WERI-Rb-1 (cell line): ENCODE results near the gene AFG3L2.

Experiments used
- DNase-seq: peaks from one replicate; pipeline ENCODE4 v3.0.0-alpha.2; 2020
- H3K27ac ChIP-seq: fragments of 250-450 bp; sonication (Bioruptor Pico); 2 replicates; pipeline ENCODE4 v1.5.1; 2020; ENCODE audit warnings: mild to moderate bottlenecking, moderate library complexity
- H3K27me3 ChIP-seq: fragments of 250-450 bp; sonication (Bioruptor Pico); 2 replicates; pipeline ENCODE4 v1.5.1; 2021; ENCODE audit warnings: mild to moderate bottlenecking, low read depth, moderate library complexity; ENCODE audit not compliant: insufficient read depth, severe bottlenecking
- H3K36me3 ChIP-seq: fragments of 250-450 bp; sonication (Bioruptor Pico); 2 replicates; pipeline ENCODE4 v1.5.1; 2020; ENCODE audit warnings: mild to moderate bottlenecking, moderate library complexity
- H3K4me3 ChIP-seq: 2 replicates; pipeline ENCODE4 v1.5.1; 2011; ENCODE audit warnings: low read depth, mild to moderate bottlenecking, control low read depth, low read length
- H3K9me3 ChIP-seq: fragments of 250-450 bp; sonication (Bioruptor Pico); 2 replicates; pipeline ENCODE4 v1.5.1; 2021; ENCODE audit warnings: mild to moderate bottlenecking, moderate library complexity; ENCODE audit not compliant: severe bottlenecking
- TF ChIP-seq, protein P1 (sequence below): IDR thresholded peaks from 2 replicates; pipeline ENCODE4 v1.5.1; 2011; ENCODE audit warnings: low read depth, mild to moderate bottlenecking, control low read depth, inconsistent platforms, low read length

The AFG3L2 gene

DNA sequence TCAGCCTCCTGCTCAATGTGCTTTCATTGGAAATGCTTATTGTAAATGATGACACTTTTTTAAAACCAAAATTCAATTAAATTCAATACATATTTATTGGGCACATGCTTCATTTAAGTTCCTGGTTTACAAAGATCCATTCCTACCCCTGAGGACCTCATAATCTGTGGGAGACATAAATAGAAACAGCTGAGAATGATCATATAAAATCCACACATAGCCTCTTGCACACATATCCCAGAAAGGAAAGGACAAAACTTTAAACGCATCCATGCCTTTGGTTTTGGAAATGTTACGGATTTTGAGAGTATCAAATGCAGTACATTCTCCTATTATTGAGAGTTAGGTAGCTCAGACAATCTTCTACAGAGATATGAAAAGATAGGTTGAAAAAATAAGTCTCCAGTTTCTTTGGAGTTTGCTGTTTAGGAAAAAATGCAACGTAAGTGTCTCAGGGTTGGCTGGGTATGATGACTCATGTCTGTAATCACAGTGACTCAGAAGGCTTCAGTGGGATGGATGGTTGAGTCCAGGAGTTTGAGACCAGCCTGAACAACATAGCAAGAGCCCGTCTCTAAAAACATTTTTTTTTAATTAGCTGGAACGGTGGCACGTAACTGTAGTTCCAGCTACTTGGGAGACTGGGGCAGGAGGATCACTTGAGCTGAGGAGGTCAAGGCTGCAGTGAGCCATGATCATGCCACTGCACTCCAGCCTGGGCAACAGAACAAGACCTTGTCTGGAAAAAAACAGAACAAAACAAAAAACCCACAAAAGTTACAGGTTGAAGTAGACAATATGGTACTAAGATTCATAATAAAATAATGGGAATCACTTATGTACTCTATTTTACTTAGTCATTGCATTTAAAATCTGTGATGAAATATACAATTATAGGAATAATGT lies 26.8 kb upstream of the AFG3L2 start:
- Histone ChIP-seq H3K9me3 (no peaks in the 10 kb centered on the region), H3K27ac (no peak overlapping the region), H3K4me3 (no peak overlapping the region), H3K36me3 (no peaks in the 10 kb centered on the region), H3K27me3 (no peaks in the 10 kb centered on the region)
- DNase-seq = no peak
- TF ChIP-seq, protein P1, sequence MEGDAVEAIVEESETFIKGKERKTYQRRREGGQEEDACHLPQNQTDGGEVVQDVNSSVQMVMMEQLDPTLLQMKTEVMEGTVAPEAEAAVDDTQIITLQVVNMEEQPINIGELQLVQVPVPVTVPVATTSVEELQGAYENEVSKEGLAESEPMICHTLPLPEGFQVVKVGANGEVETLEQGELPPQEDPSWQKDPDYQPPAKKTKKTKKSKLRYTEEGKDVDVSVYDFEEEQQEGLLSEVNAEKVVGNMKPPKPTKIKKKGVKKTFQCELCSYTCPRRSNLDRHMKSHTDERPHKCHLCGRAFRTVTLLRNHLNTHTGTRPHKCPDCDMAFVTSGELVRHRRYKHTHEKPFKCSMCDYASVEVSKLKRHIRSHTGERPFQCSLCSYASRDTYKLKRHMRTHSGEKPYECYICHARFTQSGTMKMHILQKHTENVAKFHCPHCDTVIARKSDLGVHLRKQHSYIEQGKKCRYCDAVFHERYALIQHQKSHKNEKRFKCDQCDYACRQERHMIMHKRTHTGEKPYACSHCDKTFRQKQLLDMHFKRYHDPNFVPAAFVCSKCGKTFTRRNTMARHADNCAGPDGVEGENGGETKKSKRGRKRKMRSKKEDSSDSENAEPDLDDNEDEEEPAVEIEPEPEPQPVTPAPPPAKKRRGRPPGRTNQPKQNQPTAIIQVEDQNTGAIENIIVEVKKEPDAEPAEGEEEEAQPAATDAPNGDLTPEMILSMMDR = no peak

DNA sequence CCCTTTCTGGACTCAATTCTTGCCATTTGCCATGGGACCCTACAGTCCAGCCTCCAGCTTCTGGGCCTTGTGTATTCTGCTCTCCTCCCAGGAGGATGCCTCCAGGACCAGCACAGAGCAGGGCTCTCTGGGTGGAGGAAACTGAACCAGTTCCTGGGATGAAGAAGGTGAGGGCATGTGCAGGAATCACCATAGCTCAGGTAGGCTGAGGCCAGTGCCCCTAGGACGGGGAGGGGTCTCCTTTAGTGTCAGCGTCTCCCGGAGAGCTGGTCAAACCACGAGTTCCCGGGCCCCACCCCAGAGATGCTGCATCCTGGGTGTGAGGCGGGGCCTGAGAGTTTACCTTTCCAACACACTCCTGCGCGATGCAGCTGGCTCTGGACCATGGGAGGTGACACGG lies 24.9 kb upstream of the AFG3L2 start:
- no peak overlapping the region for H3K27ac ChIP-seq
- DNase-seq = no peak

DNA sequence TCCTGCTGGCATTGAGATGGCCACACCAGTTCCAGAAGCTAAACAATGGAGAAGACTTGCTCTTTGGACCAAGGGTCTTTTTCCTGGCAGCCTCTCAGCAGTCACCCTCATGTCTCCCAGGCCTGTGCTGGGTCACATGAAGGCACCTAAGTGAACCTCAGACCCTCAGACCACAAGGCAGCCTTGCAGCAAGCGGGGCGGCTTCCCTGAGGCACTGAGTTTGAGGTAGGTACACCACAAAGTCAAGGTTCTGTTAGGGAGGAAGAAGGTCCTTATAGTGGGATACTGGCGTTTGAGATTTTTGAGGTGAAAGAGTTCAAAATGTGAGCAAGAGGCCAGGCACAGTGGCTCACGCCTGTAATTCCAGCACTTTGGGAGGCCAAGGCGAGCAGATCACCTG lies 22.2 kb upstream of the AFG3L2 start:
- Histone ChIP-seq H3K9me3 (no peaks in the 10 kb centered on the region), H3K36me3 (no peaks in the 10 kb centered on the region), H3K27ac (no peak overlapping the region), H3K27me3 (no peaks in the 10 kb centered on the region), H3K4me3 (no peak overlapping the region)
- TF ChIP-seq, protein P1 = no peak
- no peak for DNase-seq

More for the DNA sequence above, 24.9 kb upstream of the AFG3L2 start:
- Histone ChIP-seq H3K27me3 (no peaks in the 10 kb centered on the region), H3K36me3 (no peaks in the 10 kb centered on the region), H3K9me3 (no peaks in the 10 kb centered on the region), H3K4me3 (no peak overlapping the region)
- TF ChIP-seq, protein P1 = no peak

DNA sequence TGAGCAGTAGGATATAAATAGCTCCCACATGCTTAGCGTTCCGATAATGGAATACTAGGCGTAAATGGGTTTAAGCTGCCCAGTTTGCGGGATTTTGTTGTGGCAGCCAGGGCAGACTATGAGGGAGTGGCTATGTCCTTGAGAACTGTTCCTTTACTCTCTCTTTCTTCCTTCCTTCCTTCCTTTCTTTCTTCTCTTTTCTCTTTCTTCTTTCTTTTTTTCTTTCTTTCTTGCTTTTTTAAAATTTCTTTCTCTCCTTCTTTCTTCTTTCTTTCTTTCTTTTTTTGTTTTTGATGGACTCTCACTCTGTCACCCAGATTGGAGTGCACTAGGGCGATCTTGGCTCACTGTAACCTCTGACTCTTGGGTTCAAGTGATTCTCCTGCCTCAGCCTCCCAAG lies 21.6 kb upstream of the AFG3L2 start:
- H3K9me3 ChIP-seq = no peaks in the 10 kb centered on the region
- H3K36me3 ChIP-seq = no peaks in the 10 kb centered on the region
- H3K27ac ChIP-seq = no peak overlapping the region
- H3K27me3 ChIP-seq = no peaks in the 10 kb centered on the region
- TF ChIP-seq, protein P1 = no peak
- no peak overlapping the region for H3K4me3 ChIP-seq
- DNase-seq = no peak

DNA sequence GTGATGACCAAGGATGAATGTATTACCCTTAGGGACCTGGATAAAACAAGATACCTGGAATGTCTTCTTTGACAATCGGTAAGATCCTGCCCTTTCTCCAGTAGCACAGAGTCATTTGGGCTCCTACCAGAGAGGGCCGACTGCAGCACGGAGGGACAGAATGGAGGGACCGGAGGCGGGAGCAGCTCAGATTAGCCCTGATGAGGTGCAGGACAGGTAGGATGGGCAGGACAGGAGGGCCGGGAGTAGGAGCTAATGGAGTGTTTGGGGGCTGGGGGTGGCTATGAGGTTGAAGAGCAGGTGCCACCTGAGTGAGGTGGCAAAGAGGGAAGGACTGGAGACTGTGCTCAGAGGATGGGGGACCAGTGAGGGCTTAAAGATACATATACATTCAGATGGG lies 20.8 kb upstream of the AFG3L2 start:
- H3K9me3 ChIP-seq = no peaks in the 10 kb centered on the region
- H3K36me3 ChIP-seq = no peaks in the 10 kb centered on the region
- H3K4me3 ChIP-seq = no peak overlapping the region
- H3K27me3 ChIP-seq = no peaks in the 10 kb centered on the region
- no peak for DNase-seq
- H3K27ac ChIP-seq = no peak overlapping the region
- TF ChIP-seq, protein P1 = no peak
